HUDEP-2 (cell line): Measurements from ENCODE around the gene RNF44.
"Not testable (repeated sequence)": the region's sequence is repeated elsewhere in the genome, so short reads cannot be mapped to it uniquely, and the experiment has no call there.

Experiments used
- DNase-seq, 76 experiments: peaks; one replicate each; lab custom pipeline; 2025; ENCODE audit not compliant: unreplicated experiment in 76 of 76; lab: John Stamatoyannopoulos, UW

Gene RNF44

GRCh38 chr5:176553260-176554085, 16.3 kb upstream of the RNF44 start:
- no peak for DNase-seq

DNA sequence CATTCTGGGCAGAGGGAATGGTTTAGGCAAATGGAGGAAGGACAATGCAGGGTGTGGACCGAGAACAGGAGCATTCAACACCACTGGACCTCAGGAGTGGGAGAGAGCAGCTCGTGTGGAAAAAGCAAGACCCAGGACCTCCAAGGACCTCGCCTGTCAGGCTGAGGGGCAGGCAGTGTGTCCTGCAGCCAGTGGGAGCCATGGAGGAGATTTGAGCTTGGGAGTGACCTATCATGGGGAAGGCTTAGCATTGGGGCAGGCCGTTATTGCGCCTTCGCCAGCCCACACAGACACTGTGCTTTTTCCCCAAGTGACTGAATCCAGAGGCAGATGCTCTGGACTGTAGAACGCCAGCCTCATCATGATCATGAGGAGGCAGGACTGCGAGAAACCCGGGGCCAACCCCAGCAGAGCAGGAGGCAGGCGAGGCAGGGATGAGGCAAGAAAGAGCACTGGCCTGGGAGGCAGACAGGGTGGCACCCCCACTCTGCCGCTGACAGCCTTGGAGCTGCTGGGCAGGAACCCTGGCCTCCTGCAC, 15.2 kb upstream of the RNF44 start:
- no peak for DNase-seq

- DNase-seq, result not testable (repeated sequence)
Observed at GRCh38 chr5:176550937-176551336, 13.7 kb upstream of the RNF44 start.

DNA sequence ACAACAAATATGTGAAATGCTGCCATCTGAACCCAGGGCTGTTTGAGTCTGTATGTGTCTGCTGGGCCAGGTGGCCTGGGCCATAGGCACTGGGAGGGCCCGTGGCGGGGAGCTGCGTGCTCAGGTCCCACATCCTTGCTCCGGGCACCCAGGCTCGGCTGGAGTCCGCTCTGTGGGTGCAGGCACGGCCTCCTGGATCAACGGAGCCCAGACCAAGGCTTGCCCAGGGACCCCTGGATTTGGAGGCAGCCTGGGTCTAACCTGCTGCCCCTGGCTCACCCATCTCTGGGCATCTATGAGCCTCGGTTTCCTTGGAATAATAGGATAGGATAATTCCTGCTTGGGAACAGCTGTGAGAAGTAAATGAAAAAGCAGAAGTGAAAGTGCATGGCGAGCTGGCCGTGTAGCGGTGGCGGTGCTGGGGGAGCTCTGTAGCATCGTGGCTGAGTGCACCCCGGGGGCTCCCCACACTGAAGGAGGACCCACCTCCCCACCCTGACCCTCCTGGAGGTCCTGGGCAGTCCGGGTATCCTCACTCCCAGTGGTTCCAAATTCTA, 13.2 kb upstream of the RNF44 start:
- DNase-seq, result no peak

DNA sequence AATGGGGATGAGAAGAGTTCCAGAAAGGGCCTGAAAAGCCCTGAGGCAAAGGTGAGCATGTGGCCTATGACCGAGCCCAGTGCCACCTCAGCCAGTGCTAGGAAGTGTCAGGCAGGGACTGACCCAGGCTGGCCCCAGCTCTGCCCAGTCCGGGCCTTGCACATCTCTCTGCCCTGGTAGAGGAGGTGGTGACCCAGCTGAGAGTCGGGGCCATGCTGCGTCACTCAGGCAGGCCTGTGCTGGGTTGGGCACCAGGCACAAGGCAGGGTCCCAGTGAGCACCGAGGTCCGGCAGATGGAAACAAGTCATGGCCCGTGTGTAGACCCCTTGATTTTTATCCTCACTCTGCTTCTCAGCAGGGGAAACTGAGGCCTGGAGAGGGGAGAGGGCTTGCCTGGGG, 12.7 kb upstream of the RNF44 start:
- no peak for DNase-seq

DNA sequence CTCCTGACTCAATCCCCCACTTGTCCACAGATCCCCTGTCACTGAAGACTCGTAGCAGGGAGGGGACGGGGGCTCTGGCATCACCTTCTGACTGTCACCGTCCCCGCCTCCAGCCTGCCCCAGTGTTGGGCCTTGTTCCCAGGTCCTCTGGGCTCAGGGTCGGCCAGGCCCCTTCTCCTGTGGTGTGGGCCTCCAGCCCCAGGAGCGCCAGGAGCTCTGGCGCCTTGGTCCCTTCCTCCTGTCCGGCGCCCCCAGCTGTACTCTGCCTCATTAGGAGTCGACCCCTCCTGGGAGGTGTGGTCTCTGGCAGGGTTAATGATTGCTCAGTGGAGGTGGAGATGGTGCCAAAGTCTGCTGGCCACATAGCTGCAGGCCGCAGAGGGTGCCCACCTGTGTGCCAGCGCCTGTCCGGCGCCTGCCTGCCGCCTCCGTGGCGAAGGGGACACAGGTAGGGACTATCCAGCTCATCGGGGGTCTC, 11.8 kb upstream of the RNF44 start, which contains the start of gene CDHR2:
TSS of gene CDHR2 (plus strand) at position 376 of the 478 bp plus-strand sequence. CDS start 16,011 bp downstream, outside the sequence.
- no peak for DNase-seq

- no peak for DNase-seq
Observed at GRCh38 chr5:176547802-176548201, 10.6 kb upstream of the RNF44 start.

DNA sequence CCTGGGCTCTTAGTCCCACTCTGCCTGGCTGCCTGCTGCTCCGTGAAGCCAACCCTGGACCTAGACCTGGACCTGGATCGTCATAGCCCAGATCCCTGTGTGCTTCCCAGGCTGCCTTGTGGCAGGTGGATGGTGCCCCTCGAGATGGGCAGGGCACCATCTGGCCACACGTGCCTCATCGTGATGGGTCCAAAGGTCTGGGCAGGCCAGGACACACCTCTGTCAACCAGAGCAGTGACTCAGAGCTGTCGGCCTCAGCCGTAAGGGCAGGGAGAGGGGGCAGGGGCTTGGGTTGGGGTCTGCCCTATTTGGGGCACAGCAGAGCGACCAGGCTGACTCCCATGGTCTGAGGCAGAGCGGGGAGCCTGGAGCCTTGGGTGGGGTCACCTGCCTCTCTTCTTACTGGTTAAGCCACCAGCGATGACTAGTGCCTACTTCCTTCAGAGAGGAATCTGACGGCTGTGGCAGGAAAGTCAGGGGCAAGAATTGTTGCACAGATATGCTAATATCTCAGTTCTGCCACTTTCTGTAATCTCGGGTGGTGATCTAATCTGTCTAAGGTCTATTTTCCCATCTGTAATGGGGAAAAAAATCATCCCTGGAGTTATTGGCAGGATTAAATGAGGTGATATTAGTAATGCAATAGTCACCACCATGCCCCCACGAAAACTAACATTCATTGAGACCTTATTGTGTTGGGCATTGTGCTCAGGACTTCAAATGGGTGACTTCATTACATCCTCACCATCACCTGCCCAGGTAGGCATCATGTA, 8.7 kb upstream of the RNF44 start:
- no peak for DNase-seq

DNA sequence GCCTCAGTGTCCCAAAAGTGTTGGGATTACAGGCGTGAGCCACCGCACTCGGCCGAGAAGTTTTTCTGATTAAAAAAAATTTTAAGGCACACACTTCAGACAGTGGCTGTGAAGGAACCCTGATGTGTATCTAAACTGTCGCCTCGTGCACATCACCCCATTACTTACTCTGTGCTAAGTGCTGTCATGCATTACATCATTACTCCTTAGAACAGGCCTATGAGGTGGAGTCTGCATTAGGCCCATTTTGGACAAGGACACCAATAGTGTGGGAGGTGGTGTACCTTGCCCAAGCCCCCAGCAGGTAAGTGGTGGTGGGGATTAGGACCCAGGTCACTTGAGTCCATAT, 8.2 kb upstream of the RNF44 start:
- no peak for DNase-seq

DNA sequence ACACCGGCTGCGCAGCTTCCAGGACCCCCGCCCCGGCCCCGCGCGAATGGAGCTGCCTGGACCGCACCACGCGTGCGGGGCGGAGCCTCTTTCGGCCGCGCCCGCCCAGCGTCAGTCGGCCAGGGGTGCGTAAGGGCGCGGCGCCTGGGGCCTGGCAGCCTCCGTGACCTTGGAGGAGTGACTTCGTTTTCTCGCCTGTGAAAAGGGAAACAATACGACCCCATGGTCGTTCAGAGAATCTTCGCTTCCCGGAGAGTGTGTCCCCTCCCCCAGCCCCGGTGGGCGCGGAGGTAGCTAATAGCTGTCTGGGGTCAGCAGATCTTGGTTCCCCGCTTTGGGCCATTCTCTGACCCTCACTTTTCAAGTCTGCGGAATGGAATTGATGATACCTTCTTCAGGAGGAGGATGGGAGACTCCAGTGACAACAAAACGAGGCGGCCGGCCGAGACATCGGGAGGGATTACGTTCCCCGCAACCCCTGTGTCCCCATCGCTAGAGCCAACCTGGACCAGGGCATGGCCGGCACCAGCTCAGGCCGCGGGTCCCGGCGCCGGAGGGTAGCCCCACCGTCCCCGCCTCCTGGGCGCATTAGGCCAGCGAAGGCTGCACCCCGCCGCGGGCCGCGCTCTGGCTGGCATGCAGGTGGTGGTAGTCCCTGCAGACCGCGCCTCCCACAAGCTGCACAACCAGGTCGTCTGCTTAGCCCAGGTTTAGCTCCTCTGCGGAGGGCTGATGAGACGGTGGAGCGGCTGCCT, 6.4 kb upstream of the RNF44 start:
- peak in 67 of 76 experiments; percentile 8 to 75 (median 56) for DNase-seq

GRCh38 chr5:176542596-176543427, 5.6 kb upstream of the RNF44 start:
- peak in 4 of 76 experiments; percentile 29 to 40 (median 32) for DNase-seq

- DNase-seq, result peak in 17 of 76 experiments; percentile 12 to 43 (median 27)
Observed at GRCh38 chr5:176542135-176542595, 5.0 kb upstream of the RNF44 start.

- peak in 17 of 76 experiments; percentile 11 to 34 (median 23) for DNase-seq
Observed at GRCh38 chr5:176541338-176542134, 4.3 kb upstream of the RNF44 start.

DNA sequence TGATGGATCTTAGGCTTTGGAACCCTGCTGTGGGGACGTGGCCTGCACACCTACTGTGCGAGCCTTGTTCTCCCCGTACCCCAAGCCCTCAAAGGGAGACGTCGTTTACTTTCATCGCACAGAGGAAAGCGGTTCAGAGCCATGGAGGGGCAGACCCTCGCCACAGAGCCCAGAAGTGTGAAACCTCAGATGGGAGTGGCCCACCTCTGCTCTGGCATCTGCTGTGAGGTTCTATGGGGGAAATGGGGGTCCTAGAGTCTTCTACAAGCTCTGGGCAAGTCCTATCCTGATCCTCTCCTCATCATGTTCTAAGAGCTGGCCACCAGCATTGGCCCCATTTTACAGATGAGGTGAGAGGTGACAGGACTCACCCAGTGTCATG, 3.7 kb upstream of the RNF44 start:
- DNase-seq, result no peak

DNA sequence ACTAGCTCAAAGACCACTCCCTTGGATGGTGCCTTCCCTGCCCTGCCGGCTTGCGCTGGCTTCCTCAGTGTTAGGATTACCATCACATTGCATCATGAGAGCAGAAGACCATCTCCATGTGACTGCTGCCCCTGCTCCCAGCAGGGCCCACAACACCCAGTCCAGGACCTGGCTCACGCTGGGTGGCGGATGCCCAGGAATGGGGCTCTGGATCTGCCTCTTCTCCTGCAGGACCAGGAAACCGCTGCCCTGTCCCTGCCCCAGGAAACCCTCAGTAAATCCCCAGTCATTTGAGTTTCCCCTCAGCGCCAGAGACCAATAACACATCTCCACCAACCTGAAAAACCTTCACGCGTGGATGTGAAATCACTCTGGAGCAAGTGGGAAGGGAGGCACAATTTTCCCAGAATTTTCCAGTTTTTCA, 3.3 kb upstream of the RNF44 start:
- no peak for DNase-seq

DNA sequence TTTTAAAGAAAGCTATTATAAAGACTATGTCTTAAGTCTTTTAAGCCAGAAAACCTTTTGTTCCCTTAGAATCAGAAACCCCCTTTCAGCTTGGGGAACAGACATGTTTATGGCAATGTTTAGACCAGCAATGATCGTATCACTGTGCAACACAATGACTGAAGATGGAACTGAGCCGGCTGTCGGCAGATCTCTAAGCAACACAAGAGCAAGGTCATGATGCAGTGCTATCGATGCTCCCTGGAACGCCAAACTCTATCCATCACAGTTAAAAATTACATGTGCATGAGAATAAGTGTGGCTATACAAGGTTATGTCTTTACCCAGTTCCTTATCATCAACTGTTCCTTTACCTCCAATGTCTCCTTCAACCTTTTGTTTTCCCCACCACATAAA, 1.8 kb upstream of the RNF44 start:
- DNase-seq, result no peak

- DNase-seq, result no peak
Observed at GRCh38 chr5:176538230-176538988, 1.2 kb upstream of the RNF44 start.
